Loucy (cell line): ENCODE measurements around the gene GFI1.

Source experiments
- H2AFZ ChIP-seq: fragments of 200-600 bp; sonication (generic); 2 replicates; pipeline ENCODE4 v1.6.0; 2016; ENCODE audit warnings: antibody characterized with exemption, mild to moderate bottlenecking, low read length, moderate library complexity
- H3F3A ChIP-seq: fragments of 200-600 bp; 2 replicates; pipeline ENCODE4 v1.6.0; 2016; ENCODE audit warnings: antibody characterized with exemption, low read depth, mild to moderate bottlenecking
- H3K27me3 ChIP-seq: fragments of 200-600 bp; sonication (generic); 2 replicates; pipeline ENCODE4 v1.6.1; 2014; ENCODE audit warnings: low read length, mild to moderate bottlenecking; ENCODE audit not compliant: insufficient read depth, poor library complexity, severe bottlenecking
- H3K36me3 ChIP-seq: fragments of 200-600 bp; sonication (generic); 2 replicates; pipeline ENCODE4 v1.6.1; 2016; ENCODE audit warnings: low read length; ENCODE audit not compliant: insufficient read depth
- H3K4me1 ChIP-seq: fragments of 200-600 bp; sonication (generic); 2 replicates; pipeline ENCODE4 v1.5.1; 2014; ENCODE audit warnings: low read length, mild to moderate bottlenecking; ENCODE audit not compliant: insufficient read depth, poor library complexity, severe bottlenecking
- H3K4me2 ChIP-seq: fragments of 200-600 bp; sonication (generic); 2 replicates; pipeline ENCODE4 v1.6.0; 2014; ENCODE audit warnings: antibody characterized with exemption, low read length, low read depth, mild to moderate bottlenecking; ENCODE audit not compliant: poor library complexity, severe bottlenecking
- H3K4me3 ChIP-seq: fragments of 200-600 bp; sonication (generic); 2 replicates; pipeline ENCODE4 v1.5.1; 2014; ENCODE audit warnings: low read length, mild to moderate bottlenecking, mixed read lengths; ENCODE audit not compliant: poor library complexity, severe bottlenecking
- H3K79me2 ChIP-seq: fragments of 200-600 bp; sonication (generic); 2 replicates; pipeline ENCODE4 v1.6.1; 2014; ENCODE audit warnings: low read length; ENCODE audit not compliant: insufficient read depth
- H3K9ac ChIP-seq: fragments of 200-600 bp; sonication (generic); 2 replicates; pipeline ENCODE4 v1.6.0; 2014; ENCODE audit warnings: mild to moderate bottlenecking, low read depth, low read length, moderate library complexity; ENCODE audit not compliant: poor library complexity, severe bottlenecking
- H3K9me2 ChIP-seq: fragments of 200-600 bp; sonication (generic); replicated peaks from 2 replicates; pipeline ENCODE4 v1.6.1; 2016; ENCODE audit warnings: low read depth, low read length, mixed read lengths
- H3K9me3 ChIP-seq: fragments of 200-600 bp; sonication (generic); 2 replicates; pipeline ENCODE4 v1.6.1; 2014; ENCODE audit warnings: mild to moderate bottlenecking, antibody characterized with exemption, low read length, low read depth; ENCODE audit not compliant: insufficient read depth
- H4K20me1 ChIP-seq: fragments of 200-600 bp; sonication (generic); 2 replicates; pipeline ENCODE4 v1.6.0; 2014; ENCODE audit warnings: antibody characterized with exemption, low read length, mild to moderate bottlenecking; ENCODE audit not compliant: insufficient read depth, poor library complexity, severe bottlenecking
- CTCF ChIP-seq: fragments of 200-600 bp; sonication (generic); conservative IDR thresholded peaks from 2 replicates; pipeline ENCODE4 v1.5.1; 2014; ENCODE audit warnings: mild to moderate bottlenecking, antibody characterized with exemption, low read length
- EZH2phosphoT487 ChIP-seq: fragments of 200-600 bp; IDR thresholded peaks from 2 replicates; pipeline ENCODE4 v1.6.1; 2018; ENCODE audit warnings: antibody characterized with exemption, mild to moderate bottlenecking, moderate library complexity, borderline replicate concordance

The GFI1 gene

GRCh38 chr1:92425617-92426016, 61.1 kb downstream of the GFI1 start:
- Histone ChIP-seq H3K9ac (no peak overlapping the region), H3K9me2 (no peaks in the 10 kb centered on the region), H3K4me3 (no peak overlapping the region), H3F3A (no peaks in the 10 kb centered on the region), H3K27me3 (no peaks in the 10 kb centered on the region), H3K4me1 (no peaks in the 10 kb centered on the region), H4K20me1 (no peaks in the 10 kb centered on the region), H3K36me3 (no peaks in the 10 kb centered on the region), H3K9me3 (no peaks in the 10 kb centered on the region), H3K4me2 (no peak overlapping the region), H3K79me2 (no peaks in the 10 kb centered on the region), H2AFZ (no peak overlapping the region)
- no peak for TF ChIP-seq CTCF
- TF ChIP-seq EZH2phosphoT487 = no peak
